AG08396 (cell line): ENCODE data around the gene WDR20.
"Not testable (repeated sequence)": the region's sequence is repeated elsewhere in the genome, so short reads cannot be mapped to it uniquely, and the experiment has no call there.

Source experiments
- DNase-seq: peaks from one replicate; pipeline ENCODE4 v3.0.0; 2012; ENCODE audit warnings: low spot score, mixed read lengths

WDR20 gene, protein sequence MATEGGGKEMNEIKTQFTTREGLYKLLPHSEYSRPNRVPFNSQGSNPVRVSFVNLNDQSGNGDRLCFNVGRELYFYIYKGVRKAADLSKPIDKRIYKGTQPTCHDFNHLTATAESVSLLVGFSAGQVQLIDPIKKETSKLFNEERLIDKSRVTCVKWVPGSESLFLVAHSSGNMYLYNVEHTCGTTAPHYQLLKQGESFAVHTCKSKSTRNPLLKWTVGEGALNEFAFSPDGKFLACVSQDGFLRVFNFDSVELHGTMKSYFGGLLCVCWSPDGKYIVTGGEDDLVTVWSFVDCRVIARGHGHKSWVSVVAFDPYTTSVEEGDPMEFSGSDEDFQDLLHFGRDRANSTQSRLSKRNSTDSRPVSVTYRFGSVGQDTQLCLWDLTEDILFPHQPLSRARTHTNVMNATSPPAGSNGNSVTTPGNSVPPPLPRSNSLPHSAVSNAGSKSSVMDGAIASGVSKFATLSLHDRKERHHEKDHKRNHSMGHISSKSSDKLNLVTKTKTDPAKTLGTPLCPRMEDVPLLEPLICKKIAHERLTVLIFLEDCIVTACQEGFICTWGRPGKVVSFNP

DNA sequence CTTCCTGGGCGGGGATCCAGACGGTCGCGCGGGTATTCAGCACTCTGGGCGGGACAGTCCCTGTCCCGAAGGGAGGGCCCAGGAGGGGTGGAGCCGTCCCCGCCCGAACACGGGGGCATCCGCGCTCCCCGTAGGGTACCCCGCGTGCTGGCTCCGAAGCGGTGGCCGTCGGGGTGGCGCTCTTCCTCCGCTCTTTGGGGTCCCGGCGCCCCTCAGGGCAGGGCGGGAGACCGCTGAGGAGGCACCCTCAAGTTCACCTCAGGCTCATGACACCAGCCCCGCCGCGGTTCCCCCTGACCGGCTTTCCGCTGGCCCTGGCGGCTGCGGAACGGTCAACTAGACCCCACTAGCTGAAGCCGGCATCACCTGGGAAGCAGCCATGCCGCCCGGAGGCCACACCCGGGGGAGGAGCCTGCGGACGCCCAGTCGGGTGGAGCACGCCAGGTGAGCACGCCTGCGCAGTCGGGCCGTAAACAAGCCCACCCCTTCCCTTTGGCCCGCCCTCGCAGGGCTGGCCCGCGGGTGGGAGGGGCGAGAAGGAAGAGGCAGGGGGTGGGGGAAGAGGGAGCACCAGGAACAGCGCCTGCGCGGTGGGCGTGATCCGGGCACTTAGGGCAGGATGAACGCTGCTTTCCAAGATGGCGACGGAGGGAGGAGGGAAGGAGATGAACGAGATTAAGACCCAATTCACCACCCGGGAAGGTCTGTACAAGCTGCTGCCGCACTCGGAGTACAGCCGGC lies at the start of gene WDR20:
Gene WDR20 (plus strand): TSS at position 612 of the 741 bp plus-strand sequence. CDS start 27 bp downstream, at position 639.
- peak; percentile 100 for DNase-seq

DNA sequence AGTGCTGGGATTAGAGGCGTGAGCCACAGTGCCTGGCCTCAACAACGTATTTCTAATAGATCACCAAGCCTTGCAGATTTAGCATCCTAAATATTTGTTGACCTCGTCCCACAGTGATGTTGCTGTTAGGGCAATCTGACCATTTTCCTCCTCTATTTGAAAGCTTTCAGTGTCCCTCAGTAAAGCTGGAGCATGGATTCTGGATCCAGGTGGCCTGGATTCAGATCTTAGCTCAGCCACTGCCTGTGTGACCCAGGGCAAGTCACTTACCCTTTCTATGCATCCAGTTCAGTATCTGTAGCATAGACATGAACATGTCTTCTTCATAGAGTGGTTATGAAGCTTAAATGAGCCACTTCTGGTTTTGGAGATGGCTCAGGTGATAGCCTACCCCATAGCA lies 49.0 kb upstream of the WDR20 start:
- no peak for DNase-seq

DNA sequence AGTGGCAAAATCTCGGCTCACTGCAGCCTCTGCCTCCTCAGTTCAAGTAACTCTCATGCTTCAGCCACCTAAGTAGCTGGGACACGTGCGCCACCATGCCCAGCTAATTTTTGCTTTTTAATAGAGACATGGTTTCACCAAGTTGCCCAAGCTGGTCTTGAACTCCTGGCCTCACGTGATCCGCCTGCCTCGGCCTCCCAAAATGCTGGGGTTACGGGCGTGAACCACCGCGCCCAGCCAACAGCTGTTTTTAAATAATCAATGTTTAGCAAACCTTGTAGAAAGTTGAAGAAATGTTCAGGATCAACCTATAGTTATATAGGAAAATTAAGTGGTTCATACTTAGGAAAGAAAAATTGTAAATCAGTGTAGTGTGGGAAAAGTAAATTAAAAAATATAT lies 46.9 kb upstream of the WDR20 start:
- no peak for DNase-seq

DNA sequence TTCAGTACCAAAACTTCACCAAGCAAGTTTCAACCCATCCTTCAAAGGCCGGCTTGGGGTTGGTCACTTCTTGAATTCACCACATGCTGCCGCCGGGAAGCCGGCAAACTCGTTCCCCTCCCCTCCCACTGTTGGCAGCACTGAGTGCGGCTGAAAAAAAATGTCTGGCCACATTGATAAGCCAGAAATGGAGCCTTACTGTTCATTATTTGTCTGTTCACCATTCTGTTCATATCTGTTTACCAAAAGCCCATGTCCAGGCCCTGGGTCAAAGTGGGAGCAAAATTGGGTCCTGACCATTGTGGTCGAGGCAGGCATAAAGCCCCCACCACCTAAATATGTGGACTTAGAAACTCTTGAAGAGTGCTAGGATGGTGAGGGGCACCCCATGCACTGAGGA lies 45.6 kb upstream of the WDR20 start:
- no peak for DNase-seq

DNA sequence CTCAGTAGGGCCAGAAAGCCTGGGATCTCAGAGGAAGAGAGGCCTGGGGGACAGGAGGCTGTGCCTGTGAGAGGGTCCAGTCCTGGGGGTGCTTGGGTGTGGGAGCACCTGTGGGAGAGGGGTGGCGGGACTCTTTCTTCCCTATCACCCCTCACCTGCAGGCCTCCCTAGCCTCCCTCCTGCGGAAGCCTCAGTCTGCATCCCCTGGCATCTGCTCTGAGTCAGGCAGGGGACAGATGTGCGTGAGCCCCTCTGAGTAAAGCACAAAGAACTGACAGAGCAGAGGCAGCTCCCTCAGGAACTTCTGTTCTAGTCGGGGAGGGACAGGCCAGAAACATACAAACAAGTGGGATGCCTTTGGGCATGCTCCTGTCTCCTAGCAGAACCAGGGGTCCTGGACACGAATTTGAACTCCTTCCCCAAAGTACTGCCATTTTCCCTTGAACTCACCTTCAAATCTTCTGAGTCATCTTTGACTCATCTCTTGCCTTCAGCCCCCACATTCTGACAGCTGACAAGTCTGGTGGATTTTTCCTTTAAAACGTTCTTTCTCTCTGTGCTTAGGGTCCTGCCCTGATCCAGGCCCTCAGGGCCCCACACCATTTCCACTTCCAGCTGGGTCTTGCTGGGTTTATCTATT lies 44.3 kb upstream of the WDR20 start:
- no peak for DNase-seq

DNA sequence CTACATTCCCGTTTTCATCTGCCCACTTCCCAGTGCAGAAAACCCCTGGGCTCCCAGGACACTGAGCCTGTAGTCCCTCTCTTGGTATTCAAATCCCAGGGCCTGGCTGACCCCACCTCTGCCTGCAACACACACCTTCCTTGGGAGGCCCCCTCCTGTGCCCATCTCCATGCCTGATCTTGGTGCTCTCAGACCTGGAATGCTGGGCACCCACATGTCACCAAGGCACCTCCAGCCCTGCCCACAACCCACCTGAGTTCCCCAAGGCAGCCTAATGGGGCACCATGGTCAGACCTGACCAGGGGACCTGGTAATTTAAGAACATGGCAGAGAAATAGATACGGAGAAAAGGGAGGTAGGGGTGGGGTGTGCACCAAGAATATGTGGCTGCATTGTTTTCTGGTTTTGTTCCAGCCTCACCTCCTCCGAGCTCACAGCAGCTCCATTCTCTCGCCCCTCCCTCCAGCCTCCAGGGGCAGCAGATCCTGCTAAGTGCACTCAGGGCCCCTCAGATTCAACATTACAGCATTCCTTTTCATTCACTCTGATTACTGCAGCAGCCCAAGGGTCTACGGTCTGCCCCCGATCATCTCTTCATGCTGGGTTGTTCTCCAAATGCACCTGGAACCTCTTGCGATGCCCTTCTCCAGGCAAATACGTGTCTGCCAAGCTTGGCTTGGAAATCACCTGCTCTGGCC lies 43.7 kb upstream of the WDR20 start:
- no peak for DNase-seq

DNA sequence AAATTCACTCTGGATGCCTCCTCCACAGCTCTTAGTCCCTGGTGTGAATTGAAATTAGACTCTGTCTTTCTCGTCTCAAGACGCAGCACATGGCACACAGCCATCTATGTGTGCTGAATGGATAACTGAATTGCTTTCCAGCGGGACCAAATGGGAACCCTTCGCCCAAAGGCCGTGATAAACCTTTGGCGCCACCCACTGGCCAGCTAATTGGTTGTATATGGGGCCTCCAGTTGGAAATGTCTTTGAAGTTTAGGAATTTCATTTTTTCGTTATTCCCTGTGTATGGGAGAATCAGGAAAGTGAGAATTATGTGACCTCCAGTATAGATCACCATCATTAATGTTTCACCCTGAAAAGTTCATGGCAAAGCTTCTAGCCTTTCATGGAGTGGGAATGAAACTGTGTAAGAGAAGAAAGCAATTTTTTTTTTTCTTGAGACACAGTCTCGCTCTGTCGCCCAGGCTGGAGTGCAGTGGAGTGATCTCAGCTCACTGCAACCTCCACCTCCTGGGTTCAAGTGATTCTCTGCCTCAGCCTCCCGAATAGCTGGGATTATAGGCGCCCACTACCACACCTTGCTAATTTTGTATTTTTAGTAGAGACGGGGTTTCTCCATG lies 43.0 kb upstream of the WDR20 start:
- DNase-seq = peak; percentile 85

DNA sequence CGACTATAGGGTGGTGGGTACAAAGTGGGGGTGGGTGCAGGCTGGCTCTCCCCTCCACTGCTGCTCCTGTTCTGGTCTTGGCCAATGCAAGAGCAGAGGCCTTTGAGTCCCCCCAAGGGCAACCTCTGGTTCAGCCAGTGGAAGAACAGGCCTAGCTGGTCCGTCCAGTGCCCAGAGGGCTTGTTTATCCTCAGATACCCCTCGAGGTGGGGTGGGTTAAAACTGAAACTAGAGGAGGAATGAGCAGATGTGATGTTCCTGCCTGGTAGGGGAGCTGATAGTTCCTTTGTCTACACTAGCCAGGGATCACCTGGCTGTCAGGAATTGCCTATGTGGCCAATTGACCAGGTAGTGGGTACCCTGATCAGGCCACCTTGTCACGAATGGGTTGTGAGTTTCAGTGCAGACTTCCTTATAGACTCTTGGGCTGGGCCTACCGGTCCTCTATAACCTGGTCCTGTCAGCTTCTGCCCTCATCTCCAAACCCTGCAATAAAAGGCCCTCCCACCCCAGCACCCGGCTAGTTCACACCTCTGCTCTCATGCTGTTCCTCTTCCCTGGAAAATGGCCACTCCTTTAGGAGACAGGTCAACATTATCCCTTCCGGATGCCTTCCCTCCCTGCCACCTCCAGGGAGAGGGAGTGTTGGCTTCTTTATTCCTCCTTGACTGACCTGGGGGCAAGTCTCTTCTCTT lies 42.1 kb upstream of the WDR20 start:
- no peak for DNase-seq

DNA sequence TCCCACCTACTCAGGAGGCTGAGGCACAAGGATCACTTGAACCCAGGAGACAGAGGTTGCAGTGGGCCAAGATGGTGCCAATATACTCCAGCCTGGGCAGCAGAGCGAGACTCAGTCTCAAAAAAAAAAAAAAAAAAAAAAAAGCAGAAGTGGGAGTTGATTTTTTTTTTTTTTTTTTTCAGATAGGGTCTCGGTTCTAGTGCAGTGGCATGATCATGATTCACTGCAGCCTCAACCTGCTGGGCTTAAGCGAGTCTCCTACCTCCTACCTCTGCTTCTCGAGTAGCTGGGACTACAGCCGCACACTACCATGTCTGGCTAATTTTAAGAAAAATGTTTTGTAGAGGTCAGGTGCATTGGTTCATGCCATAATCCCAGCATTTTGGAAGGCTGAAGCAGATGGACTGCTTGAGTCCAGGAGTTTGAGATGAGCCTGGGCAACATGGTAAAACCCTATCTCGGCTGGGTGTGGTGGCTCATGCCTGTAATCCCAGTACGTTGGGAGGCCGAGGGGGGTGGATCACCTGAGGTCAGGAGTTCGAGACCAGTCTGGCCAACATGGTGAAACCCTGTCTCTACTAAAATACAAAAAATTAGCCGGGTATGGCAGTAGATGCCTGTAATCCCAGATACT lies 36.5 kb upstream of the WDR20 start:
- DNase-seq = no peak

DNA sequence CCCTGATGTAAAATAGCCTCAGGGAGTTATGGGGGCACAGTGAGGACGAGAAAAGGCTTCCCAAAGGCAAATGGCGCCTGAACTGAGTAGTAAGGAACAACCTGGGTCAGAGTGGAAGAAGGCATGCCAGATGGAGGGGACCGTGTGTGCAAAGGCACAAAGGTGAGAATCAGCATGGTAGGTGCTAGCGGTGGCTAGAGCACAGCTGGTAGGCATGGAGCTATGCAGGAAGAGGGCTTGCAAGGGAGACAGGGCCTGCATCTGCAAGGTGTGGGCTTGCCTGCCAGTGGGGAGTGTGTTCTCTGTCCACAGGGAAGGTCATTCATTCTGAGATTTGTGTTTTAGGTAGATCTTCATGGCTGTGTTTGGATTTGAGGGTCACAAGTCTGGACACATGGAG lies 34.3 kb upstream of the WDR20 start:
- no peak for DNase-seq

DNA sequence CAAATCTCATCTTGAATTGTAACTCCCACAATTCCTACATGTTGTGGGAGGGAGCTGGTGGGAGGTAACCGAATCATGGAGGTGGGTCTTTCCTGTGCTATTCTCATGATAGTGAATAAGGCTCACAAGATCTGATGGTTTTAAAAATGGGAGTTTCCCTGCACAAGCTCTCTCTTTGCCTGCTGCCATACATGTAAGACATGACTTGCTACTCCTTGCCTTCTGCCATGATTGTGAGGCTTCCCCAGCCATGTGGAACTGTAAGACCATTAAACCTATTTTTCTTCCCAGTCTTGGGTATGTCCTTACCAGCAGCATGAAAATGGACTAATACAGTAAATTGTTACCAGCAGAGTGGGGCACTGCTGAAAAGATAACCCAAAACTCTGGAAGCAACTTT lies 30.4 kb upstream of the WDR20 start:
- not testable (repeated sequence) for DNase-seq

DNA sequence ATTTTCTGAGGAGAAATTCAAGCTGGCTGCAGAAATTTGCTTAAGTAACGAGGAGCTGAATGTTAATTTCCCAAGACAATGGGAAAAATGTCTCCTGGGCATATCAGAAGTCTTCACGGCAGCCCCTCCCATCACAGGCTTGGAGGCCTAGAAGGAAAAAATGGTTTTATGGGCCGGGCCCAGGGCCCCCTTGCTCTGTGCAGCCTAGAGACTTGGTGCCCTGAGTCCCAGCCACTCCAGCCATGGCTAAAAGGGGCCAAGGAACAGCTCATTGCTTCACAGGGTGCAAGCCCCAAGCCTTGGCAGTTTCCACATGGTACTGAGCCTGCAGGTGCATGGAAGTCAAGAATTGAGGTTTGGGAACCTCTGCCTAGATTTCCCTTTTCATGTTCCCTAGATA lies 28.6 kb upstream of the WDR20 start:
- DNase-seq = no peak

DNA sequence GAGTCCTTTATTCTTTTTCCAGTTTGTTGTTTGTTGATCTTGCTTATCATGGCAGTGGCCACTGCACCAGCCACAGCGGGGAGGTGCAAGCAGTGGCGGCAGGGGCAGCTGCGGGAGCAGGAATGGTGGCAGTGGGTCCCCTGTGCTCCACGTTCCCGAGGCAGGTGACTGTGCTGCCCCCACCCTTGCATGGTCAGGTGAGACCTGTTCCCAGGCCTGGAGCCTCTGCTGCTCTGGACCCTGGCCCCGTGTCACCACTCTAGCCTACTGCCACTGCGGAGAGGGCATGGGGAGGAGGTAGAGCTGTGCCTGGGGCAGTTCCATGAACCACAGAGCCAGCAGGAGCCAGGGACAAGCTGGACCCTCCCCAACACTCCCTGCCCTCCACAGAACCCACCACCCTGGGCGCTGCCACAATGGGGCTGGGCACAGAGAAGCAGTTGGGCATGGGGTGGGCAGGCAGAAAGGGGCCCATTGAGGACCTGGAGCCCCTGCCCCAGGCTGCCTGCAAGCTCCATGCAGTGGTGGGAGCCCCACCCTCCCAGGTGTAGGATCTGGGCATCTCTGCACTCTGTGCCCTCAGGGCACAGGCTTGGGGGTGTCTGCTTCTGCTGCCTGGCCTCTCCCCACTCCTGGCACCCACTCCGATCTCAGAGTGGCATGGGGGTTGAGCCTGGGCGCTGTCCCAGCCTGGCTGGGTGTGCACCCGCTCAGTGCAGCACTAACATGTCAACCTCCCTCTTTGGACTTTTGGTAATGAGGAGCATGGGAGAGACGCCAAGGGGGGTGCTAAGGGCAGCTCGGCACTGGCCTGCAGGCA lies 23.1 kb upstream of the WDR20 start:
- no peak for DNase-seq

DNA sequence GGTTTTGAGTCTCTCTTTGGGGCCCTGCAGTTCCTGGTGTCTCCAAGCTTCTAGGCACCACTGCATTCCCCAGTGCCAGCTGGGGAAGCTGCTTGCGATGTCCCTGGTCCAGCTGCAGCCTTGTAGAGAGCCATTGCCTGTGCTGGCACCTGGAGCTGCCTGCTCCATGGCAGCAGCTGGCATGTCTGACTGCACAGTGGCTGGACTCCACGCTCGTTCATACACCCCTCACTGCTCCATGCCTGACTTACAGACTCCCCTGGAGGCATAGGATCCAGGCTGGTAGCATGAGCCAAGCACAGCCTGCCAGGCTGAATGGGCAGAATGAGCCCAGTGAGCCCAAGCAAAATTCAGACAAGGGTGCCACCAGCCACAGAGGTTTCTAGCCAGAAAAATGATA lies 21.8 kb upstream of the WDR20 start:
- no peak for DNase-seq

DNA sequence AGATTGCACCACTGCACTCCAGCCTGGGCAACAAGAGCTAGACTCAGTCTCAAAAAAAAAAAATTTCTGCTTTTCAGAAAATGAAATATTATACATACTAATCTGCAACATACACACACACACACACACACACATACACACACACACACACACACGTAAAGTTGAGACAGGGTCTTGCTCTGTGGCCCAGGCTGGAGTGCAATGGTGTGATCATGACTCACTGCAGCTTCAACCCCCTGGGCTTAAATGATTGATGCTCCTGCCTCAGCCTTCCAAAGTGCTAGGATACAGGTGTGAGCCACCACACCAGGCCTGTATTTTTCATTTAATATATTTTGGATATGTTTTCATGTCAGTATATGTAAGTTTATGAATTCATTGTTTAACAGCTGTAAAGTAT lies 18.8 kb upstream of the WDR20 start:
- DNase-seq = no peak

DNA sequence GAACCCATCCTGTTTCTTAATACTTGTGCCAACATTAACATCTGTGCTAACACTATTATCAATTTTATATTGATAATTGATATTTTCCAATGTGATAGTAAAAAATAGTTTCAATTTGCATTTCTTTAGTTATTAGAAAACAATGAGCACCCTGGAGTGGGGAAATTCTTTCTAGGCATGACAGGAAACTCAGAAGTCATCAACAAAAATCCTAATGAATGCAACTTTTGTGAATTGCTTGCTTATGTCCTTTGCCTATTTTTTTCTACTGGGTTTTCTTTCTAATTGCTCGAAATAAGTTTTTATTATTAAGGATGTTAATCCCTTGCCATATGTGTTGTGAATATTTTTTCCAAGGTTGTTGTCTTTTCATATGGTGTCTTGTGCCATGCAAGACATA lies 18.1 kb upstream of the WDR20 start:
- no peak for DNase-seq

DNA sequence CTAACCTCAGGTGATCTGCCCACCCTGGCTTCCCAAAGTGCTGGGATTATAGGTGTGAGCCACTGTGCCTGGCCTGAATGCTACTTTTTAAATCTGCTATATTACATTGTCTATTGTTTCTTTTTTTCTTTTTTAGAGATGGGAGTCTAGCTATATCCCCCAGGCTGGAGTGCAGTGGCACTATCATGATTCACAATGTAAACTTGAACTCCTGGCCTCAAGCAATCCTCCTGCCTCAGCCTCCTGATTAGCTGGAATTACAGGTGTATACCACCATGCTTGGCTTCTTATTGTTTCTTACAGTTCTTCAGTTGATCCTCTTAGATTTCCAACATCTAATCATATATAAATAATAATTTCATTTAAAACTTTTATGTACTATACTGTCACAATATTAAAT lies 15.3 kb upstream of the WDR20 start:
- DNase-seq = no peak

DNA sequence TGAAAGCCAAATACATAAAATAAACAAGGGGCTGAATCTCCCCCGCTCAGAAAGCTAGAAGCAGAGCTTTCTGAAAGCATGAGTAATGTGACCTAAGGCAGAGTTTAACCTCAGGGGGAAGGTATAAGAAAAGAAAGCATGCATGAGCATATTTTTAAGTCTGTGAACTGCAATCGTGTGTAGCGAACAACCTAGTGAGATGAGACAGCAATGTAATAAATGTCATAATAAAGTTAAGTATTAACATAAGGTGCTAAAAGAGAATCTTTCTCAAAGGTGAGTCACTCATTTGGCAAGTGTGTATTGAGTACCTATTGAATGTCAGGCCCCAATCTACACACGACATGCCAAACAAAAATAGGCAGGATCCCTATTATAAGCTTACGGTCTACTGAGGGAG lies 14.2 kb upstream of the WDR20 start:
- no peak for DNase-seq

DNA sequence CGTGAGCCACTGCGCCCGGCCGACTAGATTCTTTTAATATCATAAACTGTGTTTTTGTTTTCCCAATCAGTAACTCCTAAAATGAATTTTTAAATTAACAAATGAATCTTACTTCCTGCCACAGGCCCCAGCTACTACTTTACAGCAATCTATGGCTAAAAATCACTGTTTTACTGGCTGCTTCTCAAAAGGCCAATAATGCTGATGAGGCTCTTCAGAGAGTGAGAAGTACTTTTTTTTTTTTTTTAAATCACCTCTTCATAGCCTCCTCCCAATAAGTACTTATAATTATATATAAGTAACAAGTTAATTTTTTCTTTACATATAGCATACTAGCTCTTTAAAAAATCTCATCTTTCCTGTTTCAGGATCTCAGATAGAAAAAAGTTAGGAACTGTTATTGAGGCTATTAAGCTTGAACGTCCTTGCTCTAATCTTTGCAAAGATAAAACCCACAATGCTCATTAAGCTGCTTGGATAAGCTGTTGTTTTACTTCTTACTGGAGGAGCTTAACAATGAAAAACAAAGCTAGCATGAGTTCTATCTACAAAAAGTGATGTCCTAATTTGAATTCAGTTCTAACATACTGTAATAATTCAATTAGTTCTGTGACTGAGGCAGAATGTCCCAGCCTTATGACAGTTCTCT lies 12.8 kb upstream of the WDR20 start:
- DNase-seq = no peak
